CD8-positive, alpha-beta memory T cell (primary cell): ENCODE data around the gene PRDM12. TPM values are rescaled to one million over a fixed set of nuclear protein-coding genes. Genes with fewer than 3 reads are reported as not detected.
A peak's percentile ranks its signal among the peaks of the same experiment; 100 is the strongest.

ENCODE experiments used
- CTCF ChIA-PET: fragments of 350-600 bp; sonication (Branson Sonifier 250); formaldehyde crosslinking; loops from one replicate; lab custom pipeline; 2021; ENCODE audit warnings: antibody characterized with exemption; lab: Charles Lee
- POLR2A ChIA-PET: fragments of 350-600 bp; sonication (Branson Sonifier 250); formaldehyde crosslinking; loops from one replicate; lab custom pipeline; 2021; ENCODE audit warnings: antibody characterized with exemption; lab: Charles Lee
- DNase-seq, 5 donors: peaks; one replicate each; pipeline versions ENCODE4 v3.0.0 to v3.0.0-alpha.2; 2020 to 2022; ENCODE audit warnings: mixed read lengths in 1 of 5
- H3K27ac ChIP-seq: one replicate; pipeline ENCODE4 v1.7.0; 2013; ENCODE audit warnings: low read depth, mild to moderate bottlenecking, low read length, moderate library complexity
- H3K27me3 ChIP-seq: 2 replicates; pipeline ENCODE4 v1.7.0; 2013; ENCODE audit warnings: low read length, mild to moderate bottlenecking; ENCODE audit not compliant: insufficient read depth, poor library complexity, severe bottlenecking
- H3K36me3 ChIP-seq: 2 replicates; pipeline ENCODE4 v1.7.0; 2013; ENCODE audit warnings: mild to moderate bottlenecking, low read length, moderate library complexity; ENCODE audit not compliant: insufficient read depth
- H3K4me1 ChIP-seq: 2 replicates; pipeline ENCODE4 v1.7.0; 2013; ENCODE audit warnings: mild to moderate bottlenecking, low read length, moderate library complexity; ENCODE audit not compliant: insufficient read depth
- H3K4me3 ChIP-seq: 2 replicates; pipeline ENCODE4 v1.7.0; 2013; ENCODE audit warnings: mild to moderate bottlenecking, low read length
- H3K9me3 ChIP-seq: 2 replicates; pipeline ENCODE4 v1.7.0; 2013; ENCODE audit warnings: mild to moderate bottlenecking, low read length
- H3K27ac Mint-ChIP-seq, 8 donors: one replicate each; pipeline ENCODE4 v1.8.0; 2020 to 2021; ENCODE audit warnings: mixed read lengths in 8 of 8, mild to moderate bottlenecking in 6 of 8, inconsistent platforms in 3 of 8, moderate library complexity in 3 of 8
- H3K27me3 Mint-ChIP-seq, 2 donors: one replicate each; pipeline ENCODE4 v1.8.0; 2020 to 2021; ENCODE audit warnings: mixed read lengths in 2 of 2, mild to moderate bottlenecking in 1 of 2, moderate library complexity in 1 of 2
- H3K36me3 Mint-ChIP-seq, 3 donors: one replicate each; pipeline ENCODE4 v1.8.0; 2020 to 2021; ENCODE audit warnings: mixed read lengths in 3 of 3, inconsistent platforms in 1 of 3, mild to moderate bottlenecking in 1 of 3
- H3K4me1 Mint-ChIP-seq, 3 donors: one replicate each; pipeline ENCODE4 v1.8.0; 2020 to 2021; ENCODE audit warnings: mixed read lengths in 3 of 3, inconsistent platforms in 1 of 3, mild to moderate bottlenecking in 1 of 3
- H3K4me3 Mint-ChIP-seq, 7 donors: one replicate each; pipeline ENCODE4 v1.8.0; 2020 to 2021; ENCODE audit warnings: mixed read lengths in 7 of 7, mild to moderate bottlenecking in 6 of 7, moderate library complexity in 4 of 7, inconsistent platforms in 2 of 7
- H3K9me3 Mint-ChIP-seq, 5 donors: one replicate each; pipeline ENCODE4 v1.8.0; 2020 to 2022; ENCODE audit warnings: mixed read lengths in 5 of 5, mild to moderate bottlenecking in 3 of 5, moderate library complexity in 2 of 5, inconsistent platforms in 1 of 5
- polyA plus RNA-seq: library from polyadenylated mRNA; unstranded; fragments of 300-500 nt; fragmentation: Illumina TruSeq; gene quantifications from one replicate; pipeline ENCODE4 v1.2.3, GENCODE V29; 2021
- total RNA-seq, 2 experiments: library from RNA; stranded (reverse); gene quantifications; one replicate each; pipeline ENCODE4 v1.2.3, GENCODE V29; 2021

The PRDM12 gene
- total and polyA plus RNA-seq, 3 experiments from 2014 or later: 0.11 TPM; not detected in 2

DNA sequence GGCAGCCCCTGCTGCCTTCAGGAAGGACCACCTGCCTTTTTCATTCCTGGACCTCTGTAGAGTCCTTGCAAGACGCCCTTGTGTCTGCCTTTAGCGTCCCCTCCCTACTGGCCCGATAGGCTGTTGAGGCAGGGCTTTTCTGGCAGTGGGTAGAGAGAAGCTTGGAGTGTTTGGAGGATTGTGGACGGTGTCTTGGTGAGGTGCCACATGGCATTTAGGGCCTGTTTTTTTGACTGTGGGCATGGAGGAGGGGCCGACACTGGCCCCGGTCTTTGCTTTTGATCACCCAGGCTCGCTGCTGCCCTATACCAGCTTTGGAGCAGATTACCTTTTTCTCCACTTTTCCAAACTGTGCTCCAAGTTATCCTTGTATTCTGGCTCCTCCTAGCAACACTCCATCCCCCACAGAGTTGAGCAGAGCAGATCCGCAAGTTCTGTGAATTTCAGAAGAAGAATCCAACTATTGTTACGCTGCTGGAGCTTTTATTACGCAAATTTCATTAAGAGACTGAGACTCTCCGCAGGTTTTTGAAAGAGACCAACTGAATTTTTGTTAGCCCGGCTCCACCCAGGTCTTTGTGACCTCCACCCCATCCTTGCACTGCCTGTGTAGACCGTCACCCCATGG lies 34.8 kb upstream of the PRDM12 start:
- Histone ChIP-seq H3K4me1 (no peaks in the 10 kb centered on the region), H3K27me3 (no peaks in the 10 kb centered on the region), H3K4me3 (no peak overlapping the region), H3K36me3 (peaks cover 51% of the 10 kb centered on the region), H3K27ac (no peak overlapping the region), H3K9me3 (no peaks in the 10 kb centered on the region)
- no peak for DNase-seq
- Mint-ChIP-seq H3K4me3 (no peak overlapping the region), H3K27me3 (no peaks in the 10 kb centered on the region), H3K4me1 (no peaks in the 10 kb centered on the region), H3K36me3 (peaks cover 0 to 93% (median 22%) of the 10 kb centered on the region in 3 donors), H3K27ac (no peak overlapping the region), H3K9me3 (no peaks in the 10 kb centered on the region)
- ChIA-PET POLR2A (no interaction called here), CTCF (no interaction called here)

DNA sequence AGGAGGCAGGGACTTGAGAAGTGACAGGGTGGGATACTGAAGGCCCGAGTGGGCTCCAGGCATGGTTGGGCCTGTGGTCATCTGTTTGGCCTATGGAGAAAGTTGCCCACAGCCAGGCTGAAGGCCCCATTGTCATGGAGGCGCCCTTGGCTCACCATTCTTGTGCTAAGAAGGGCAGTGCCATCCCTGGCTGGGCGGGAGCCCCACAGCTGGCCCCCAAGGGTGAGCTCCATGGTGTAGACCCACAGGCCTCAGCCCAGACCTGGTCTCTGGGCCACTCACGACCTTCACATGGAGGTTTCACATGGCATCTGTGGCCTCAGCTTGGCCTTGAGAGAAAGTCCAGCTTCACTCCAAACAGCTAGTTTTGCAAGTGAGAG lies 34.3 kb upstream of the PRDM12 start:
- POLR2A ChIA-PET: no interaction called here
- H3K27ac Mint-ChIP-seq: no peak overlapping the region
- CTCF ChIA-PET: no interaction called here

DNA sequence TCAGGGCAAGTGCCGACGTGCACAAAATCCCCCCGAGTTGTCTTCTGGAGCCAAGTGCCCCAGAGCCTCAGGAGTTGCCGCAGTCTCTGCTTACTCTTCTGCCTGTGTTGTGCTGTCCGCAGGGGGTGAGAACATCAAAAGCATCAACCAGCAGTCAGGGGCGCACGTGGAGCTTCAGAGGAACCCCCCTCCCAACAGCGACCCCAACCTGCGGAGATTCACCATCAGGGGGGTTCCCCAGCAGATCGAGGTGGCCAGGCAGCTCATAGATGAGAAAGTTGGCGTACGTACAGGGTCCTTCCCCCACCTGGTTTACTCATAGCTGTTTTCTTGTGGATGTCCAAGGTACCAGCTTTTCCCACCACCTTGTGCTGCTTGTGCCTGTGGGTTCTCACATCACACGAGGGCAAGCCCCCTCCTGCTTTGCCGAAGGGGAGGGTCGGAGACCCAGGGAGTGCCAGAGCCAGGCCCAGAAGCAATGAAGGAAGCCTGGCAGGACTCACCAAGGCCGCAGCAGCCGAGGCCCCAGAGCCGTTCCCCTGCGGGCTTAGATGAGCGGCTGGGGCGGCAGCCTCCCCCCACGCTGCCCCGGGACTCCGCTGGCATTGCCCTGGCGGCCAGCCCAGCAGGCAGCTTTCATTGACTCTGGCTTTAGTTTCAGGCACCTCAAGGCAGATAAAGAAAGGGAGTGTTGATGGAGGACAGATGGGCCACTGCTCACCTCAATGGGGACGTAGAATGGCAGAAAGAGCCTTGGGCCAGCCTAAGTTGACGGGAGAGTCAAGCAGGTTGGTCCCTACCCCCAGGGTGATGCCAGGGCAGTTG lies 33.7 kb upstream of the PRDM12 start:
- no peaks in the 10 kb centered on the region for H3K4me1 ChIP-seq
- peak overlapping the region in 1 of 8 donors; percentile 79 for H3K27ac Mint-ChIP-seq
- H3K36me3 ChIP-seq: peaks cover 42% of the 10 kb centered on the region
- H3K27me3 Mint-ChIP-seq: no peaks in the 10 kb centered on the region
- CTCF ChIA-PET: no interaction called here
- no peaks in the 10 kb centered on the region for H3K4me1 Mint-ChIP-seq
- H3K9me3 ChIP-seq: no peaks in the 10 kb centered on the region
- no peak for DNase-seq
- no peaks in the 10 kb centered on the region for H3K27me3 ChIP-seq
- H3K36me3 Mint-ChIP-seq: peaks cover 0 to 91% (median 24%) of the 10 kb centered on the region in 3 donors
- H3K4me3 ChIP-seq: no peak overlapping the region
- no peak overlapping the region for H3K4me3 Mint-ChIP-seq
- H3K27ac ChIP-seq: no peak overlapping the region
- peaks cover 0 to 1% (median 0%) of the 10 kb centered on the region in 5 donors for H3K9me3 Mint-ChIP-seq
- POLR2A ChIA-PET: no interaction called here

More for the DNA sequence above, 34.3 kb upstream of the PRDM12 start:
- Histone ChIP-seq H3K4me1 (no peaks in the 10 kb centered on the region), H3K36me3 (peaks cover 47% of the 10 kb centered on the region), H3K27ac (no peak overlapping the region), H3K9me3 (no peaks in the 10 kb centered on the region), H3K4me3 (no peak overlapping the region), H3K27me3 (no peaks in the 10 kb centered on the region)
- Mint-ChIP-seq H3K4me3 (no peak overlapping the region), H3K27me3 (no peaks in the 10 kb centered on the region), H3K36me3 (peaks cover 0 to 93% (median 27%) of the 10 kb centered on the region in 3 donors), H3K9me3 (peaks cover 0 to 1% (median 0%) of the 10 kb centered on the region in 5 donors), H3K4me1 (no peaks in the 10 kb centered on the region)
- DNase-seq: no peak

DNA sequence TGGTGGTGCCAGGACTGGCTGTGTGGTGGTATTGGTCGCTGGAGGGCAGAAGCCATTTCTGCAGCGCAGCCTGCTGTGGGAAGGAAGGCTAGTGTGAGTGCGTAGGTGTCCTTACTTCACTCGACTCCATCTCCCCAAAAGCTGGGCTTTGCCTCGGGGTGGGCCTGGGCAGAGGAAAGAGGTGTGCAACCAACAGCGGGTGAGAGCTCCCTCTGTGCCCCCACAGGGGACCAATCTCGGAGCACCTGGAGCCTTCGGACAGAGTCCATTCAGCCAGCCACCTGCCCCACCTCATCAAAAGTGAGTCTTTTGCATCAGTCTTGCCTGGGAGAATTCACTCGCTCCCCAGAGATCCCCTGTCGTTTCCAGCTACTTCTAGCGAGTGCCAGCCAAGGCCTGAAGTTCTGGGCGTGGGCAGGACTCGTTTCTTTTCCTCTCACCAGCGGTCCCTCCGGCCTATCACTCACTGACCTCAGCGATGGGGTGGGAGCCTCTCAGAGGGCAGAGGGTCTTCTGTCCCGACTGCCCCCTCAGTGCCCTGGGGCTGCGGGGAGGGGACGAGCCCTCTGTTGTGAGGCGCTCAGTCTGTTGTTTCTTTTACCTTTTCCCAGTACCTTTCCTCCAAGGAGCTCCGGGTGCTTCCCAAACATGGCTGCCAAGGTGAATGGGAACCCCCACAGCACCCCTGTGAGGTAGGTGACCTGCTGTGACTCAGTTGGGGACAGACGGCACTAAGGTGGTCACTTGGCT lies 32.9 kb upstream of the PRDM12 start:
- peaks cover 41% of the 10 kb centered on the region for H3K36me3 ChIP-seq
- H3K27me3 ChIP-seq: no peaks in the 10 kb centered on the region
- H3K4me1 ChIP-seq: no peaks in the 10 kb centered on the region
- DNase-seq: no peak
- Mint-ChIP-seq H3K9me3 (peaks cover 0 to 1% (median 0%) of the 10 kb centered on the region in 5 donors), H3K4me3 (no peak overlapping the region), H3K4me1 (no peaks in the 10 kb centered on the region), H3K27ac (peak overlapping the region in 1 of 8 donors; percentile 79), H3K27me3 (no peaks in the 10 kb centered on the region), H3K36me3 (peaks cover 0 to 91% (median 18%) of the 10 kb centered on the region in 3 donors)
- H3K27ac ChIP-seq: no peak overlapping the region
- ChIA-PET CTCF (no interaction called here), POLR2A (no interaction called here)
- no peak overlapping the region for H3K4me3 ChIP-seq
- H3K9me3 ChIP-seq: no peaks in the 10 kb centered on the region

DNA sequence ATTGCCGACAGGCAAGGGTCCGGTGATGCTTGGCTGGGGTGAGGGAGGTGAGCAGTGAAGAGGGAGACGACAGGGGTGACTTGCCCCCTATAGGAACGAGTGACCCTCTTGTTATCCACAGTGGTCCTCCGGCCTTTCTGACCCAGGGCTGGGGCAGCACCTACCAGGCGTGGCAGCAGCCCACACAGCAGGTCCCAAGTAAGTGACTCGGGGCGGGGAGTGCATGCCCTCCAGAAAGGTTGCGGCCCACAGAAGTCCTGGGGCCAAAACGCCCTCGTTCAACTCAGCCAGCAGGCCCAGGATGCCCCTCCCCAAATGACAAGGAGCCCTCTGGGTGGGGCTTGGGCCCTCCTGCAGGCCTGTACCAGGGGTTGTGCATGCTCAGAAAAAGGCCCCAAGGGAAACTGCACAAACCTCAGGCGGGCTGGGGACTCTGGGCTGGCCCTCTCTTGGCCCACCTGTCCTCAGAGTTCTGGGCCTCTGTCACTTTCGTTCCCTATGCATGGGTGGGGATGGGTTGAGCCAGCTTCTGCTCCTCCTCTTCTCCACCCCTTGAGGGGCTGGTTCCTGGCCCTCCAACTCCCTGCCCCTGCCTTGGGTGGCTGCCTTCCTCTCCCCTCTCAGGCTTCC lies 32.2 kb upstream of the PRDM12 start:
- DNase-seq: no peak
- Histone ChIP-seq H3K36me3 (peaks cover 37% of the 10 kb centered on the region), H3K27me3 (no peaks in the 10 kb centered on the region), H3K9me3 (no peaks in the 10 kb centered on the region), H3K4me1 (no peaks in the 10 kb centered on the region), H3K4me3 (no peak overlapping the region), H3K27ac (no peak overlapping the region)
- ChIA-PET POLR2A (no interaction called here), CTCF (no interaction called here)
- peaks cover 0 to 1% (median 0%) of the 10 kb centered on the region in 5 donors for H3K9me3 Mint-ChIP-seq
- H3K27me3 Mint-ChIP-seq: no peaks in the 10 kb centered on the region
- peaks cover 0 to 91% (median 15%) of the 10 kb centered on the region in 3 donors for H3K36me3 Mint-ChIP-seq
- H3K27ac Mint-ChIP-seq: no peak overlapping the region
- no peak overlapping the region for H3K4me3 Mint-ChIP-seq
- no peaks in the 10 kb centered on the region for H3K4me1 Mint-ChIP-seq

DNA sequence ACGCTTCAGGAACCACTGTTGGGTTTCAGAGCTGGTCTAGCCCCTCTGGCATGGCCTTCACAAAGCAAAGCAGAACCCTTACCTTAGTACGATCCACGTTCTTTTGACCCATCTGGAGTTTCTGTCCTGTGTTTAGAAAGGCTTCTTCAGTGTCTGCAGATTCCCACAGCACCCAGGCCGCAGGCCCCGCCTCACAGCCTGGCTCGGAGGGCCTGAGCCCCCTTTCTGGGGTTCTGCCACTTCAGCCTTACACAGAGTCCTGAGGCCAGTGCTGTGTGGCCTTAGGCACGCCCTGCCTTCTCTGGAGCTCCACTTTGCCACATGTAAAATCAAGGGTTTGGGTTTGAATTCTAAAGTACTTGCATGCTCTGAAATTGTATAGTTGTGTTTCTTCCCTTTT lies 31.6 kb upstream of the PRDM12 start:
- POLR2A ChIA-PET: no interaction called here

DNA sequence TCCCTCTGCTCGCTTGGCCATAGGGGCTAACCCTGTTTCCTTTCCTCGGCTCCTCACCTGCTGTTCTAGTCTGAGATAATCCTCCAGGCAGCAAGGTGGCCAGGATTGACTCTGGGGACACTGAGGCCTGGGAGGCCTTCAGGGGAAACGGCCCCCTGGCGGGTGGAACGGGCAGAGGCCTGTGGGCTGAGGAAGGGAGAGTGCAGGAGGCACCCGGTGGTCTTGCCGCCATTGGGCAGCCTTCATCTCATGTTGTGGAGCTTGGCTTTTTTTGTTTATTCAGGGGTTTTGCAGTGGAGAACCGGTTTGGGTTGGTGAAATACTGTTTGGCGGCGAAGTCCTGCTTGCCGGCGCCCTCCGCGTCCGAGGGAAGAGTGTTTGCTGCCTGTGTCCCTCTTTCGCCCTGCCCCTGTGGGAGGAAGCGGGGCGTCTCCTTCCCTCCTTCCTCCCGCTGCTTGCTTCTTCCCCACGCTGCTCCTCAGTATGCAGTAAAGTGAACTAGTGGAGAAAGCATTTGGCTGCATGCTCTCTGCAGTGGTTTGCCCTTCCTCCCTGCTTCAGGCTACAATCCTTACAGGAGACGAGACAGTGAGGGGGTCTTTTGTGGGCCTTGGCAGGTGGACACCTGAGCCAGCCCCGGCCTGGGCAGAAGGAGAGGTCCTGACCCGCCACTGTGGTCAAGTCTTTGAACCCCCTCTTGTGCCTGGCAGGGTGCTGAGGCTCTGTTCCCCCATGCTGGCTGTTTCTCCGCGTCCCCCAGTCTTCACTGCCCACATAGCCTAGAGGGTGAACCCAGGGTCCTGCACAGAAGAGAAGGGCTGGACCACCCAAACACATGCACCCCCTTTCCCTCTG lies 30.8 kb upstream of the PRDM12 start:
- H3K27me3 Mint-ChIP-seq: no peaks in the 10 kb centered on the region
- CTCF ChIA-PET: no interaction called here
- H3K4me3 ChIP-seq: no peak overlapping the region
- H3K9me3 Mint-ChIP-seq: peaks cover 0 to 1% (median 0%) of the 10 kb centered on the region in 5 donors
- H3K27ac Mint-ChIP-seq: no peak overlapping the region
- H3K9me3 ChIP-seq: no peaks in the 10 kb centered on the region
- no peak overlapping the region for H3K4me3 Mint-ChIP-seq
- POLR2A ChIA-PET: no interaction called here
- H3K36me3 ChIP-seq: peaks cover 37% of the 10 kb centered on the region
- no peaks in the 10 kb centered on the region for H3K4me1 ChIP-seq
- H3K4me1 Mint-ChIP-seq: no peaks in the 10 kb centered on the region
- peaks cover 6 to 90% (median 17%) of the 10 kb centered on the region in 3 donors for H3K36me3 Mint-ChIP-seq
- no peaks in the 10 kb centered on the region for H3K27me3 ChIP-seq
- no peak overlapping the region for H3K27ac ChIP-seq
- no peak for DNase-seq

More for the DNA sequence above, 31.6 kb upstream of the PRDM12 start:
- Histone ChIP-seq H3K27ac (no peak overlapping the region), H3K27me3 (no peaks in the 10 kb centered on the region), H3K36me3 (peaks cover 37% of the 10 kb centered on the region), H3K4me3 (no peak overlapping the region), H3K4me1 (no peaks in the 10 kb centered on the region), H3K9me3 (no peaks in the 10 kb centered on the region)
- H3K4me1 Mint-ChIP-seq: no peaks in the 10 kb centered on the region
- CTCF ChIA-PET: no interaction called here
- peaks cover 0 to 1% (median 0%) of the 10 kb centered on the region in 5 donors for H3K9me3 Mint-ChIP-seq
- H3K4me3 Mint-ChIP-seq: no peak overlapping the region
- H3K36me3 Mint-ChIP-seq: peaks cover 3 to 88% (median 14%) of the 10 kb centered on the region in 3 donors
- H3K27ac Mint-ChIP-seq: no peak overlapping the region
- H3K27me3 Mint-ChIP-seq: no peaks in the 10 kb centered on the region
- DNase-seq: no peak
